Type B pancreatic cell (in vitro differentiated cells): Measurements from ENCODE around the gene MINAR1. TPM values are rescaled to one million over a fixed set of nuclear protein-coding genes. Genes with fewer than 3 reads are reported as not detected.

Experiments
- DNase-seq: peaks from one replicate; pipeline ENCODE4 v3.0.0; 2021; ENCODE audit warnings: mixed read lengths; ENCODE audit not compliant: unreplicated experiment; ENCODE audit errors: extremely low spot score
- H3K27ac Mint-ChIP-seq: 2 replicates; pipeline ENCODE4 v1.8.0; 2021; ENCODE audit warnings: mild to moderate bottlenecking, mixed read lengths
- H3K27me3 Mint-ChIP-seq: 2 replicates; pipeline ENCODE4 v1.8.0; 2021; ENCODE audit warnings: mixed read lengths
- H3K36me3 Mint-ChIP-seq: 2 replicates; pipeline ENCODE4 v1.8.0; 2021; ENCODE audit warnings: mixed read lengths
- H3K4me1 Mint-ChIP-seq: one replicate; pipeline ENCODE4 v1.8.0; 2021; ENCODE audit warnings: mixed read lengths; ENCODE audit not compliant: unreplicated experiment
- H3K4me3 Mint-ChIP-seq: 2 replicates; pipeline ENCODE4 v1.8.0; 2021; ENCODE audit warnings: mild to moderate bottlenecking, mixed read lengths
- H3K9me3 Mint-ChIP-seq: 2 replicates; pipeline ENCODE4 v1.8.0; 2021; ENCODE audit warnings: mixed read lengths
- total RNA-seq: library from RNA; stranded (reverse); gene quantifications from 2 replicates; pipeline ENCODE4 v1.2.1, GENCODE V29; 2021; ENCODE audit warnings: low replicate concordance
- TF ChIP-seq, protein P1 (sequence below): fragments of 200-600 bp; sonication (generic); conservative IDR thresholded peaks from 2 replicates; pipeline ENCODE4 v1.5.0; 2021; ENCODE audit warnings: antibody characterized with exemption, mild to moderate bottlenecking

MINAR1 gene
- total RNA-seq, 1 donor from 2014 or later = 3.0 TPM

DNA sequence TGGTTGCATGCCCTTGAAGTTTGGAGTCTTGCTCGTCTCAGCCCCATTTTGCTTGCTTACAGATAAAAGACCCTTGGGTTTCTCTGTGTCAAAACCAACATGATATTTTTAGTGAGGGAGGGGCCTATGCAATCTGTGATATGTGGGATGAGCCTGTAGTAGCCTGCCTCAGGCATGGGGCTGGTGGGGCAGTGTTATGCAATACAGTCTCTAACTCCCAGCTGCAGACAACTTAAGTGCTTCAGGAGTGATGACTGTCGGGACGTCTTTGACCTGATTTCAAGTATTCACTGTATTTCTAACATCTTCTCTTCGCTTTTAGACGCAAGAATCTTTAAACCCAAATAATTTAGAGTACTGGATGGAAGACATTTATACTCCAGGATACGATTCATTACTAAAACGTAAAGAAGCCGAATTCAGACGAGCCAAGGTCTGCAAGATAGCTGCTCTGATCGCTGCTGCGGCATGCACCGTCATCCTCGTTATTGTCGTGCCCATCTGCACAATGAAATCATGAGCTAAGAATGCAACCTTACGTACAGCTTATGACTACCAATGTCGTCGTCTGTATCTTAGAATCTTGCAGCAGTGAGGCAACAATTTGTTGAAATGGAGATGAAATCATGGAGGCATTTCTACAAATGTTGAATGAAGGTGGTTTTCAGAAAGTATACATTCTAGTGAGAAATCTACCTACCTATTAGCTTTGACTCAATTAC, 35.9 kb downstream of the MINAR1 start:
- Mint-ChIP-seq H3K36me3 (peaks cover 3% of the 10 kb centered on the region), H3K4me3 (no peak overlapping the region), H3K9me3 (no peaks in the 10 kb centered on the region), H3K27ac (no peak overlapping the region), H3K27me3 (no peaks in the 10 kb centered on the region), H3K4me1 (no peaks in the 10 kb centered on the region)
- DNase-seq = no peak
- TF ChIP-seq, protein P1, sequence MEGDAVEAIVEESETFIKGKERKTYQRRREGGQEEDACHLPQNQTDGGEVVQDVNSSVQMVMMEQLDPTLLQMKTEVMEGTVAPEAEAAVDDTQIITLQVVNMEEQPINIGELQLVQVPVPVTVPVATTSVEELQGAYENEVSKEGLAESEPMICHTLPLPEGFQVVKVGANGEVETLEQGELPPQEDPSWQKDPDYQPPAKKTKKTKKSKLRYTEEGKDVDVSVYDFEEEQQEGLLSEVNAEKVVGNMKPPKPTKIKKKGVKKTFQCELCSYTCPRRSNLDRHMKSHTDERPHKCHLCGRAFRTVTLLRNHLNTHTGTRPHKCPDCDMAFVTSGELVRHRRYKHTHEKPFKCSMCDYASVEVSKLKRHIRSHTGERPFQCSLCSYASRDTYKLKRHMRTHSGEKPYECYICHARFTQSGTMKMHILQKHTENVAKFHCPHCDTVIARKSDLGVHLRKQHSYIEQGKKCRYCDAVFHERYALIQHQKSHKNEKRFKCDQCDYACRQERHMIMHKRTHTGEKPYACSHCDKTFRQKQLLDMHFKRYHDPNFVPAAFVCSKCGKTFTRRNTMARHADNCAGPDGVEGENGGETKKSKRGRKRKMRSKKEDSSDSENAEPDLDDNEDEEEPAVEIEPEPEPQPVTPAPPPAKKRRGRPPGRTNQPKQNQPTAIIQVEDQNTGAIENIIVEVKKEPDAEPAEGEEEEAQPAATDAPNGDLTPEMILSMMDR = no peak

DNA sequence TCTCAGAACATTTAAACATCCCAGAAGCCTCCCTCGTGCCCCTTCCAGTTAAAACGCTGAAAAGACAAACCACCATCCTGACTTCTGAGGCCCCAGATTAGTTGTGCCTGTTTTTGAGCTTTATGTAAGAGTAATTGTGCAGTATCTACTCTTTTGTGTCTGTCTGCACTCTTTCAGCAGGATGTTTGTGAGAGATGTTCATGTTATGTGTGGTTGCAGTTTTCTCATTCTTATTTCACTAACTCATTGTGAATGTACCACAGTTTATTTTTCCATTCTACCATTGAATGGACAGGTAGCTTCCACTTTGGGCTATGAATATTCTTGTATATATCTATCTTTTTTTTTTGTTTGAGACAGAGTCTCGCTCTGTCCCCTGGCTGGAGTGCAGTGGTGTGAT, 40.3 kb downstream of the MINAR1 start:
- Mint-ChIP-seq H3K9me3 (no peaks in the 10 kb centered on the region), H3K27ac (no peak overlapping the region), H3K4me3 (no peak overlapping the region), H3K4me1 (no peaks in the 10 kb centered on the region), H3K36me3 (no peaks in the 10 kb centered on the region), H3K27me3 (no peaks in the 10 kb centered on the region)
- DNase-seq = no peak
- TF ChIP-seq, protein P1 = no peak

DNA sequence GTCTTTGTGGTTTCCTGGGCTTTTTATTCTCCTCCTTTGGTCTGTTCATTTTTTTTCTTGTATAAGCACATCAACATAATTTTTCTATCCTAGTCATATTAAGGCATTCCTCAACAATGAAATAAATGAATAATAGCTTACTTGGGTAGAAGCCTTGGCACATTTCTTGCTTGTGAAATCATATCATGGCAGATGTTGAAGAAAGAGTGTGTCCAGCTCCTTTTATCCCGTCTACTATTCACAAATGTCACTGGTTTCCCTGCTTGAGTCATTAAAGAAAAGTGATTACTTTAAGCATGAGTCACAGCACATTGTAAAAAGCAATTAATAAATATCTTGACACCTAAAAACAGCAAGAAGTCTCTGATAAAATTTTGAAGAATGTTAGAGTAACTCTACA, 42.1 kb downstream of the MINAR1 start:
- Mint-ChIP-seq H3K4me1 (no peaks in the 10 kb centered on the region), H3K4me3 (no peak overlapping the region), H3K36me3 (no peaks in the 10 kb centered on the region), H3K27me3 (peaks cover 4% of the 10 kb centered on the region), H3K27ac (no peak overlapping the region), H3K9me3 (no peaks in the 10 kb centered on the region)
- DNase-seq = no peak
- TF ChIP-seq, protein P1 = no peak

DNA sequence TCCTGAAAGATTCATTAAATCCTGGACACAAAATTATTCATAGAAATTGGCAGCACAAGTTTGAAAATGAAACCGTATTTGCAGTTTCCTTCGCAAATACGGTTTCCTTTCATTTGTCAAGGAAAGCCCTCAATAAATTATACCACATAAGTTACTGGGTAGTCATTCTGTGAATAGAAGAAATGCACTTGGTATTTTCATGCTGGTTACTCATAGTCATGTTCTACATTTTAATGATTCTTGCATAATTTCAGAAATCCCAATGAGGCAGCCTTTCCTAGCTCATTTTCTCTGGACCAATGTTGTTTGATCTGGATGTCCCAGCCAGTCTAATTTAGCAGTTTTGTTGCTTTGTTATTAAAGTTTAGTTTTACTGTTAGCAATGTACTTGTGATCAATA, 43.2 kb downstream of the MINAR1 start:
- no peak overlapping the region for H3K4me3 Mint-ChIP-seq
- no peak for DNase-seq
- TF ChIP-seq, protein P1 = no peak

DNA sequence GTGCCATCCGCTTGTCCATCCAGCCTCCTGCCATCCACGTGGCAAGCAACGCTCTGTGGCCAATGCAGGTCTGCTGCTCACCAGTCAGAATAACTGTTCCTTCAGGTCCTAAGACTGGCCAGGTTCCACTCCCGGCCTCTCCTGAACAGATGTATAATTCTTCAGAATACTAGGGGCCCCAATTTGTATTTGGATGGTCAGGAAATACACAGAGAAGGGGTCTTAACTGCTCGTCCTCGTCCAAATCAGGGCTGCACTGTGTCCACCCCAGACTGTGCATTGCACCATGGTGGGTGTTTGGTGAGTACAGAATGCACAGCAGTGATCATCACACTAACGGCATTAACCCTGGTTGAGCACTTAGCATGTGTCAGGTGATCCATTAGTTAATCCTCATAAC, 46.0 kb downstream of the MINAR1 start:
- Mint-ChIP-seq H3K36me3 (no peaks in the 10 kb centered on the region), H3K27me3 (peaks cover 11% of the 10 kb centered on the region), H3K4me3 (no peak overlapping the region), H3K4me1 (no peaks in the 10 kb centered on the region), H3K9me3 (no peaks in the 10 kb centered on the region), H3K27ac (no peak overlapping the region)
- TF ChIP-seq, protein P1 = no peak
- DNase-seq = no peak

More for the DNA sequence above, 43.2 kb downstream of the MINAR1 start:
- no peak overlapping the region for H3K27ac Mint-ChIP-seq
- H3K36me3 Mint-ChIP-seq = no peaks in the 10 kb centered on the region
- H3K9me3 Mint-ChIP-seq = no peaks in the 10 kb centered on the region
- peaks cover 4% of the 10 kb centered on the region for H3K27me3 Mint-ChIP-seq
- H3K4me1 Mint-ChIP-seq = no peaks in the 10 kb centered on the region

DNA sequence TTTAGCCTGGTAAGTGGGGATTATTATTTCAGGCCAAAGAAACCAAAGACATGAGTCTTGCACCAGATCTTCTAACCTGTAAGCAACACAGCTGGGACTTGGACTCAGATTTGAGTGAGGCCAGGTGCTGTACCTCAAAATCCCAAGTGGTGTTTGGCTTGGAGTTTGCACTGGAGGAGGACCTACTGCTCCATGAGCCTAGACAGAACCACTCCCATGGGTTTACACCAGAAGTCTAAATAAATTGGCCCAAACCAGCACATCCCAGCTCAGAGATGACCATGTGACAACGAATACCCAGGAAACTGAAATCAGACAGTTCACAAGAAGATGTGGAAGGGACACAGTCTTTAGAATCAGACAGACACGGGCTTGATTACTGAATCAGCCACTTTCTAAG, 47.5 kb downstream of the MINAR1 start:
- peaks cover 11% of the 10 kb centered on the region for H3K27me3 Mint-ChIP-seq
- no peak for DNase-seq
- H3K9me3 Mint-ChIP-seq = no peaks in the 10 kb centered on the region
- H3K4me1 Mint-ChIP-seq = no peaks in the 10 kb centered on the region
- H3K36me3 Mint-ChIP-seq = no peaks in the 10 kb centered on the region
- TF ChIP-seq, protein P1 = no peak
- no peak overlapping the region for H3K27ac Mint-ChIP-seq
- no peak overlapping the region for H3K4me3 Mint-ChIP-seq
